Measurements from ENCODE around the gene TNIK.

TNIK gene

DNA sequence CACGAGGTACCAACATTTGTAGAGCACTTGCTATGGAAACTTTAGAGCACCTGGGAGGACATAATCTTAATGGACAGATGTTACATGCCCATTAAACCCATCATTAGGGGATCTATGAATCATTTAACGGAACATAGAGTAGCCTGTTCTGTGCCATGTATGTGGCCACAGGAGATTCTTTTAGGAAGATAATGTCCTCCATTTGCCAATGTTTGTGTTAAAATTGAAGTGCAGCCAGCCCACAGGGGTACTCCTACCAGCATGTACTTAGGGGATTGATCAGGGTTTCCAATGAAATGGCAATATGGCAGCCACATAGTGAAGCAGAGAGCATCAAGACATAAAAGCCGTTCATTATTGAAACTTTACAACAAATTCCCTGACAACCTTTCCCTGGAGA lies 70.7 kb downstream of the TNIK start:
- Histone ChIP-seq H3K4me2 (ENCODE audit: low read length) (no peak overlapping the region), H3K27me3 (ENCODE audit: control insufficient read depth, low read length) (no peaks in the 10 kb centered on the region), H3K79me2 (ENCODE audit: control insufficient read depth, low read length) (no peaks in the 10 kb centered on the region), H3K4me1 (ENCODE audit: control insufficient read depth, low read length) (no peaks in the 10 kb centered on the region), H3F3A (ENCODE audit: control insufficient read depth, insufficient read depth) (no peaks in the 10 kb centered on the region), H3K36me3 (ENCODE audit: control insufficient read depth, low read length) (no peaks in the 10 kb centered on the region), H3K9me2 (replicated peaks; ENCODE audit: control insufficient read depth, low read length) (no peaks in the 10 kb centered on the region; the same call in 1 of the 2 replicates), H3K9me3 (ENCODE audit: control insufficient read depth, insufficient read depth, low read length) (no peaks in the 10 kb centered on the region), H3K4me3 (ENCODE audit: low read length) (no peak overlapping the region), H3K27ac (ENCODE audit: low read depth, low read length) (no peak overlapping the region), H4K20me1 (ENCODE audit: control insufficient read depth, insufficient read depth, low read depth, low read length) (no peaks in the 10 kb centered on the region)
- no peak for TF ChIP-seq EZH2phosphoT487 (IDR thresholded peaks at IDR 0.05; ENCODE audit: borderline replicate concordance, low read length)
- TF ChIP-seq, protein P1, sequence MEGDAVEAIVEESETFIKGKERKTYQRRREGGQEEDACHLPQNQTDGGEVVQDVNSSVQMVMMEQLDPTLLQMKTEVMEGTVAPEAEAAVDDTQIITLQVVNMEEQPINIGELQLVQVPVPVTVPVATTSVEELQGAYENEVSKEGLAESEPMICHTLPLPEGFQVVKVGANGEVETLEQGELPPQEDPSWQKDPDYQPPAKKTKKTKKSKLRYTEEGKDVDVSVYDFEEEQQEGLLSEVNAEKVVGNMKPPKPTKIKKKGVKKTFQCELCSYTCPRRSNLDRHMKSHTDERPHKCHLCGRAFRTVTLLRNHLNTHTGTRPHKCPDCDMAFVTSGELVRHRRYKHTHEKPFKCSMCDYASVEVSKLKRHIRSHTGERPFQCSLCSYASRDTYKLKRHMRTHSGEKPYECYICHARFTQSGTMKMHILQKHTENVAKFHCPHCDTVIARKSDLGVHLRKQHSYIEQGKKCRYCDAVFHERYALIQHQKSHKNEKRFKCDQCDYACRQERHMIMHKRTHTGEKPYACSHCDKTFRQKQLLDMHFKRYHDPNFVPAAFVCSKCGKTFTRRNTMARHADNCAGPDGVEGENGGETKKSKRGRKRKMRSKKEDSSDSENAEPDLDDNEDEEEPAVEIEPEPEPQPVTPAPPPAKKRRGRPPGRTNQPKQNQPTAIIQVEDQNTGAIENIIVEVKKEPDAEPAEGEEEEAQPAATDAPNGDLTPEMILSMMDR (IDR thresholded peaks at IDR 0.05; ENCODE audit: low read depth, low read length, poor library complexity, severe bottlenecking) = no peak

DNA sequence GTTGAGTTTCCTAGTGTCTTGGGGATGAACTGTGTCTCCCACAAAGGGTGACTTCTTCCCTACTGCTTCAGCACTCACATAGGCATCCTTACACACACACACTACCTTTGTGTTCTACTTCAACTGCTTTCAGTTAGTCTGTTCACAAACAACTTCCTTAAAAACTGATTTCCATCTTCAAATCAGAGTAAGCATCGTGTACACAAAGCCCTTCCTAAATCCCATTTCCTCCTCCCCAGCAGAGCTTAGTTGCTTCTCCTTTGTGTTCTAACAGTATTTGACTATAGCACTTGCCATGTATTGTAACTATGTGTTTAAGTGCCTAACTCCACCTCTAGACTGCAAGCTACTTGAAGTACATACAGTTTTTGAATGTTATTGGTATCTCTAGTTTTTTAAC lies 71.7 kb downstream of the TNIK start:
- no peaks in the 10 kb centered on the region for H3K27me3 ChIP-seq (ENCODE audit: control insufficient read depth, low read length)
- no peaks in the 10 kb centered on the region for H3K9me3 ChIP-seq (ENCODE audit: control insufficient read depth, insufficient read depth, low read length)
- TF ChIP-seq EZH2phosphoT487 (IDR thresholded peaks at IDR 0.05; ENCODE audit: borderline replicate concordance, low read length) = no peak
- TF ChIP-seq, protein P1 (IDR thresholded peaks at IDR 0.05; ENCODE audit: low read depth, low read length, poor library complexity, severe bottlenecking) = no peak
- no peaks in the 10 kb centered on the region for H3F3A ChIP-seq (ENCODE audit: control insufficient read depth, insufficient read depth)
- no peaks in the 10 kb centered on the region for H4K20me1 ChIP-seq (ENCODE audit: control insufficient read depth, insufficient read depth, low read depth, low read length)
- no peaks in the 10 kb centered on the region; the same call in 1 of the 2 replicates for H3K9me2 ChIP-seq (replicated peaks; ENCODE audit: control insufficient read depth, low read length)
- no peak overlapping the region for H3K27ac ChIP-seq (ENCODE audit: low read depth, low read length)
- H3K4me1 ChIP-seq (ENCODE audit: control insufficient read depth, low read length) = no peaks in the 10 kb centered on the region
- no peak overlapping the region for H3K4me2 ChIP-seq (ENCODE audit: low read length)
- H3K36me3 ChIP-seq (ENCODE audit: control insufficient read depth, low read length) = no peaks in the 10 kb centered on the region
- no peak overlapping the region for H3K4me3 ChIP-seq (ENCODE audit: low read length)
- H3K79me2 ChIP-seq (ENCODE audit: control insufficient read depth, low read length) = no peaks in the 10 kb centered on the region

DNA sequence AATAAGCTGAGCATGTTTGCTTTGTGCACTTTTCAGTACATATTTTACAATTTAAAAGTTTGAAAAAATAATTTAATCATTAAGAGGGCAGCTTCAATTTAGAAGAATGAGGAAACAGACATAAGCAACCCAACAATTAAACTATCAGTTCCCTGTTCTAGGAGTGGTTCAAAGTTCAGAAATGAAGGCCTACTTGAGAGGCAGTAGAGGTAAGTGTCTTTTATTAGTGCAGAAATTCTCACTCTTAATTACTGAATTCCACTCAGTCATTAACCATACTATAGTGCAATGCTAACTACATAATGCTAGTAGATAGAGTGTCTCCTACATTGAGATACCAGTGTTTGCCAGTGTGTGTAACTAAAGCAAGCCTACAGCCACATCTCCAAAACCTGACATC lies 73.1 kb downstream of the TNIK start:
- no peaks in the 10 kb centered on the region; the same call in 1 of the 2 replicates for H3K9me2 ChIP-seq (replicated peaks; ENCODE audit: control insufficient read depth, low read length)
- H3K4me2 ChIP-seq (ENCODE audit: low read length) = no peak overlapping the region
- H3K4me1 ChIP-seq (ENCODE audit: control insufficient read depth, low read length) = no peaks in the 10 kb centered on the region
- no peaks in the 10 kb centered on the region for H3F3A ChIP-seq (ENCODE audit: control insufficient read depth, insufficient read depth)
- H3K36me3 ChIP-seq (ENCODE audit: control insufficient read depth, low read length) = no peaks in the 10 kb centered on the region
- H3K27ac ChIP-seq (ENCODE audit: low read depth, low read length) = no peak overlapping the region
- H3K4me3 ChIP-seq (ENCODE audit: low read length) = no peak overlapping the region
- no peaks in the 10 kb centered on the region for H3K27me3 ChIP-seq (ENCODE audit: control insufficient read depth, low read length)
- H4K20me1 ChIP-seq (ENCODE audit: control insufficient read depth, insufficient read depth, low read depth, low read length) = no peaks in the 10 kb centered on the region
- no peaks in the 10 kb centered on the region for H3K79me2 ChIP-seq (ENCODE audit: control insufficient read depth, low read length)
- TF ChIP-seq EZH2phosphoT487 (IDR thresholded peaks at IDR 0.05; ENCODE audit: borderline replicate concordance, low read length) = no peak
- TF ChIP-seq, protein P1 (IDR thresholded peaks at IDR 0.05; ENCODE audit: low read depth, low read length, poor library complexity, severe bottlenecking) = no peak
- no peaks in the 10 kb centered on the region for H3K9me3 ChIP-seq (ENCODE audit: control insufficient read depth, insufficient read depth, low read length)

Data from DOHH2 (cell line).